T-helper 2 cell treated with Interferon-gamma antibody and Interleukin-4, amounts not matched to agents 5 μg/mL and 100 μg/mL, for 36 hours (primary cell): ENCODE data around the gene CD300H.
"Not testable (repeated sequence)": the region's sequence is repeated elsewhere in the genome, so short reads cannot be mapped to it uniquely, and the experiment has no call there.

Source experiments
- DNase-seq: peaks from one replicate; pipeline ENCODE4 v3.0.0; 2021; ENCODE audit warnings: low spot score
- H3K27ac Mint-ChIP-seq: one replicate; pipeline ENCODE4 v1.8.0; 2021; ENCODE audit warnings: mild to moderate bottlenecking, mixed read lengths
- H3K27me3 Mint-ChIP-seq: one replicate; pipeline ENCODE4 v1.8.0; 2021; ENCODE audit warnings: low read depth, mixed read lengths
- H3K36me3 Mint-ChIP-seq: one replicate; pipeline ENCODE4 v1.8.0; 2021; ENCODE audit warnings: low read depth, mixed read lengths
- H3K4me1 Mint-ChIP-seq: one replicate; pipeline ENCODE4 v1.8.0; 2021; ENCODE audit warnings: low read depth, mixed read lengths
- H3K4me3 Mint-ChIP-seq: one replicate; pipeline ENCODE4 v1.8.0; 2022; ENCODE audit warnings: mild to moderate bottlenecking, moderate library complexity, mixed read lengths
- H3K9me3 Mint-ChIP-seq: one replicate; pipeline ENCODE4 v1.8.0; 2021; ENCODE audit warnings: mixed read lengths

The CD300H gene

DNA sequence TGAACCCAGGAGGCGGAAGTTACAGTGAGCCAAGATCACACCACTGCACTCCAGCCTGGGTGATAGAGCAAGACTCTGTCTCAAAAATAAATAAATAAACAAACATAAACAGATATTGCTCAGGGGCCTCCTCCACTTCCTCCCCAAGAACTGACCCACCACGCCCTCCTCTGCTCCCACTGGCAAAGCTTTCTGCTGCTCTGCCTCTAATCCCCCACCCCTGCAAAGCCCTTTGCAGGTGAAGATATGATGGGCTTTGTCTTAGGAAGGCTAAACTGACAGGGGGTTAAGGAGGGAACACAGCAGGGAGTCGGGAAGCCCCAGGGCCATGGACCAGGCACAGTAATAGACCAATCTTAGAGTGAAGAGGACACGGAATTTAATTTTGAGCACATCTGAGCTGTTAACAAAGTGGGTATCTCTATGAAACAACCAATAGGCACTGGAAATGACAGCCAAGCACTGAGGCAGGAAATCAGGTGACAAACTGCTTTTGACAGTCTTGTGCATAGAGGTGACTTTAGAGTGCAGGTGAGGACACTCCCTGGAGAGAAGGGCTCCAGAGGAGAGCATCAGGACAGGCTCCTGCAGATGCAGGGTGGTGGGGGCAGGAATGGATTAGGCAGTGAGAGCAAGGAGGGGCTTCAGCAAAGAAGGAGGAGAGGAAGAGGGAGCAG is 31.2 kb upstream of the CD300H start:
- Mint-ChIP-seq H3K36me3 (no peaks in the 10 kb centered on the region), H3K27ac (no peak overlapping the region), H3K9me3 (no peaks in the 10 kb centered on the region), H3K27me3 (peaks cover 29% of the 10 kb centered on the region), H3K4me3 (no peak overlapping the region), H3K4me1 (peaks cover 8% of the 10 kb centered on the region)
- DNase-seq: no peak

DNA sequence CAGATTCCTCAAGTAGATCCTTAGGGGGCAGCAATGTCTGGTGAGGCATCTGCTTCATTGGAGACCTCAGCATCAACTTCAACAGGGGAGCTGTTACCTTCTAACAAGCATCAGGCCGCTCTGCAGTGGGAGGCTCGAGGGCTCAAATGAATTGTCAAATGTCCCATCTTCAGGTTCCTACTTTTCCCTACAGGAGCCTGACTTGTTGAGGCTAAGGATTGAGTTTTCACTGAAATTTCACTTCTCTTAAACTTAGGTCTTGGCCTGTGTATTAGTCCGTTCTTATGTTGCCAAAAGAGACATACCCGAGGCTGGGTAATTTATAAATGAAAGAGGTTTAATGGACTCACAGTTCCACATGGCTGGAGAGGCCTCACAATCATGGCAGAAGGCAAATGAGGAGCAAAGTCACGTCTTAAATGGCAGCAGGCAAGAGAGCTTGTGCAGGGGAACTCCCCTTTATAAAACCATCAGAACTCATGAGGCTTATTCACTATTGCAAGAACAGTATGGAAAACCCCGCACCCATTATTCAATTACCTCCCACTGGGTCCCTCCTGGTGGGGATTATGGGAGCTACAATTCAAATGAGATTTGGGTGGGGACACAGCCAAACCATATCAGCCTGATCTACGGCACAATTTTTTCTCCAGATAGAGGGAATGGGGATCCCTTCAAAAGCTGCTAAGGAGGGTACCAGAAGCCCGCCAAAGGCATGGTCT is 29.9 kb upstream of the CD300H start:
- no peak for DNase-seq
- Mint-ChIP-seq H3K4me1 (peaks cover 10% of the 10 kb centered on the region), H3K27ac (no peak overlapping the region), H3K36me3 (no peaks in the 10 kb centered on the region), H3K27me3 (peaks cover 31% of the 10 kb centered on the region), H3K9me3 (no peaks in the 10 kb centered on the region), H3K4me3 (no peak overlapping the region)

DNA sequence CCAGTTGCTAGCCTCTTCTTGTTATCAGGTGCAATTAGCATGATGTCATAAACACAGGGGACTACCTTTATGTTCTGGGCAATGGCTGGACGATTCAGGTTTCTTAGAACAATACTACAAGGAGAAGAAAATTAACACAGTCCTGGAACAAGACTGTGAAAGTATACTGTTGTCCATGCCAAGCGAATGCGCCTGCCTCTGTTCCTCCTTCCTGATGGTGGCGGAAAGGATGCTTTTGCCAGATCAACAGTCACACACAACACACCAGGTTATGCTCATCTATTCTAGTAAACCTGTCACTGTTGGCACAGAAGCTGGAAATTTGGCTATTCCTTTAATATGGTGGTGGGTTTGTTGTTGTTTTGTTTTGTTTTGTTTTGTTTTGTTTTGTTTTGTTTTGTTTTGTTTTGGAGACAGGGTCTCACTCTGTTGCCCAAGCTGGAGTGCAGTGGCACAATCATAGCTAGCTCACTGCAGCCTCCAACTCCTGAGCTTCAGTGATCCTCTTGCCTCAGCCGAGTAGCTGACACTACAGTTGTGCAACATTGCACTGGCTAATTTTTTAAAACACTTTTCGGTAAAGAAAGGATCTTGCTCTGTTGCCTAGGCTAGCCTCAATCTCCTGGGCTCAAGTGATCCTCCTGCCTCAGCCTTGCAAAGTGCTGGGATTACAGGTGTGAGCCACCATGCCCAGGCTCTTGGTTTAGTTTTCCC is 27.9 kb upstream of the CD300H start:
- no peaks in the 10 kb centered on the region for H3K36me3 Mint-ChIP-seq
- H3K27me3 Mint-ChIP-seq: peaks cover 33% of the 10 kb centered on the region

GRCh38 chr17:74592087-74592990 is 25.0 kb upstream of the CD300H start, which contains the start of gene CD300LD:
TSS of gene CD300LD (minus strand) at chr17:74592283. CDS start at chr17:74592202, 81 bp downstream.
- H3K4me3 Mint-ChIP-seq: peak within 1 kb of the TSS; percentile 11
- no peak for DNase-seq
- H3K27me3 Mint-ChIP-seq: peaks cover 23% of the 10 kb centered on the region
- peaks cover 9% of the 10 kb centered on the region for H3K4me1 Mint-ChIP-seq
- no peaks in the 10 kb centered on the region for H3K36me3 Mint-ChIP-seq
- H3K9me3 Mint-ChIP-seq: no peaks in the 10 kb centered on the region
- no peak within 1 kb of the TSS for H3K27ac Mint-ChIP-seq

More for the DNA sequence above, 27.9 kb upstream of the CD300H start:
- no peaks in the 10 kb centered on the region for H3K9me3 Mint-ChIP-seq
- H3K4me3 Mint-ChIP-seq: no peak overlapping the region
- no peak for DNase-seq
- H3K27ac Mint-ChIP-seq: no peak overlapping the region
- peaks cover 13% of the 10 kb centered on the region for H3K4me1 Mint-ChIP-seq

DNA sequence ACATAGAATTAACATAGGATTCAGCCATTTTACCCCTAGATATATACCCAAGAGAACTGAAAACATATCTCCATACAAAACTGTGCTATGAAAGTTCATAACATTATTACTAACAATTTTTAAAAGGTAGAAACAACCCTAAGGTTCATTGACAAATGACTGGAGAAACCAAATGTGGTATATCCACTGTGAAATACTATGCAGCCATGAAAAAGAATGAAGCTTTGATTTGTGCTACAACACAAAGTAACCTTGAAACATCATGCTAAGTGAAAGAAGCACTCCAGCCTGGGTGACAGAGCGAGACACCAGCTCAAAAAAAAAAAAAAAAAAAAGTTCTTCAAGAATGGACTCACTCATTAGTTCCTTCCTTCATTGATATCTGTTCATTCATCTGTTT is 24.2 kb upstream of the CD300H start:
- no peak overlapping the region for H3K27ac Mint-ChIP-seq
- no peaks in the 10 kb centered on the region for H3K9me3 Mint-ChIP-seq
- no peak overlapping the region for H3K4me3 Mint-ChIP-seq
- H3K4me1 Mint-ChIP-seq: peaks cover 9% of the 10 kb centered on the region
- no peak for DNase-seq
- no peaks in the 10 kb centered on the region for H3K36me3 Mint-ChIP-seq
- H3K27me3 Mint-ChIP-seq: peaks cover 21% of the 10 kb centered on the region

- peaks cover 2% of the 10 kb centered on the region for H3K4me1 Mint-ChIP-seq
- DNase-seq: no peak
- peaks cover 17% of the 10 kb centered on the region for H3K27me3 Mint-ChIP-seq
- H3K27ac Mint-ChIP-seq: no peak overlapping the region
- H3K36me3 Mint-ChIP-seq: no peaks in the 10 kb centered on the region
- no peaks in the 10 kb centered on the region for H3K9me3 Mint-ChIP-seq
- no peak overlapping the region for H3K4me3 Mint-ChIP-seq
Observed at GRCh38 chr17:74585711-74586110, 18.4 kb upstream of the CD300H start.

GRCh38 chr17:74584292-74585060 is 17.2 kb upstream of the CD300H start:
- Mint-ChIP-seq H3K27me3 (peaks cover 13% of the 10 kb centered on the region), H3K4me1 (peaks cover 7% of the 10 kb centered on the region), H3K27ac (no peak overlapping the region), H3K36me3 (no peaks in the 10 kb centered on the region), H3K4me3 (no peak overlapping the region), H3K9me3 (no peaks in the 10 kb centered on the region)
- DNase-seq: no peak

- H3K27me3 Mint-ChIP-seq: peaks cover 13% of the 10 kb centered on the region
- no peak for DNase-seq
- no peak overlapping the region for H3K4me3 Mint-ChIP-seq
- no peak overlapping the region for H3K27ac Mint-ChIP-seq
- H3K36me3 Mint-ChIP-seq: no peaks in the 10 kb centered on the region
- H3K4me1 Mint-ChIP-seq: peaks cover 10% of the 10 kb centered on the region
- H3K9me3 Mint-ChIP-seq: no peaks in the 10 kb centered on the region
Observed at GRCh38 chr17:74582633-74583032, 15.3 kb upstream of the CD300H start.

DNA sequence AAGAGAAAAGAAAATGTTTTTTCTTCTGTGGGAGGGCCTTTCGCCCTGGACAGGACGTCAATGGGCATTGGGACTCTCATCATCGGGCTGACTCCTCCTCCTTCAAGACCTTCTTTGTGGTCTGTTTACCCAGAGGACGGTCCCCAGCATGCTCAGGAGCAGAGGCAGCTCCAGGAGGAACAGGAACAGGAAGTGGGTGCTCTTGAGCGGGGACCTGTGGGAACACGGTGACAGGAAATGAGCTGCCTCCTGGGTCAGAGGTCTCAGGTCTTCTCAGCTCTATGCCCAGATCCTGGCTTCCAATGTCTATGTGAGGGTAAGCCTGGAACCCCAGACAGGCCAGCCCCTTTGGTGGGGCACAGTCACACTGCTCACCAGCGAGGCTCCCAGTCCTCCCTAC is 12.6 kb upstream of the CD300H start:
- Mint-ChIP-seq H3K27ac (no peak overlapping the region), H3K4me3 (no peak overlapping the region), H3K36me3 (no peaks in the 10 kb centered on the region), H3K27me3 (peaks cover 15% of the 10 kb centered on the region), H3K4me1 (peaks cover 10% of the 10 kb centered on the region), H3K9me3 (no peaks in the 10 kb centered on the region)
- no peak for DNase-seq

GRCh38 chr17:74578979-74579378 is 11.7 kb upstream of the CD300H start:
- Mint-ChIP-seq H3K36me3 (no peaks in the 10 kb centered on the region), H3K4me1 (peaks cover 10% of the 10 kb centered on the region), H3K9me3 (no peaks in the 10 kb centered on the region), H3K27me3 (peaks cover 18% of the 10 kb centered on the region), H3K4me3 (no peak overlapping the region), H3K27ac (no peak overlapping the region)
- DNase-seq: no peak

GRCh38 chr17:74574489-74575142 is 7.3 kb upstream of the CD300H start:
- peaks cover 4% of the 10 kb centered on the region for H3K4me1 Mint-ChIP-seq
- DNase-seq: no peak
- peaks cover 25% of the 10 kb centered on the region for H3K27me3 Mint-ChIP-seq
- H3K27ac Mint-ChIP-seq: no peak overlapping the region
- H3K36me3 Mint-ChIP-seq: no peaks in the 10 kb centered on the region
- no peaks in the 10 kb centered on the region for H3K9me3 Mint-ChIP-seq
- no peak overlapping the region for H3K4me3 Mint-ChIP-seq

- H3K36me3 Mint-ChIP-seq, H3K9me3 Mint-ChIP-seq, H3K4me3 Mint-ChIP-seq, H3K27ac Mint-ChIP-seq, DNase-seq, H3K4me1 Mint-ChIP-seq: not testable (repeated sequence)
- peaks cover 33% of the 10 kb centered on the region for H3K27me3 Mint-ChIP-seq
Observed at GRCh38 chr17:74573635-74574034, 6.3 kb upstream of the CD300H start.
